H1 (cell line): ENCODE data around the gene WASHC4. TPM values are rescaled to one million over a fixed set of nuclear protein-coding genes. Genes with fewer than 3 reads are reported as not detected.

Experiments used
- CTCF ChIA-PET: fragments of 300-600 bp; sonication (Branson Sonifier 250); formaldehyde crosslinking; loops from one replicate; lab custom pipeline; 2021; ENCODE audit not compliant: partially characterized antibody; lab: Charles Lee
- POLR2A ChIA-PET: fragments of 300-600 bp; sonication (Branson Sonifier 250); formaldehyde crosslinking; loops from one replicate; lab custom pipeline; 2021; ENCODE audit warnings: inconsistent platforms; ENCODE audit not compliant: partially characterized antibody; lab: Charles Lee
- DNase-seq, 2 experiments: peaks; one replicate each; pipeline versions ENCODE4 v3.0.0 to v3.0.0-alpha.2; 2010 to 2022; ENCODE audit warnings: low spot score in 2 of 2, low read depth in 1 of 2, mixed read lengths in 1 of 2
- FAIRE-seq: peaks from 2 replicates; lab custom pipeline; 2011; peaks lifted over from hg19 to GRCh38; lab: Jason Lieb, UNC
- H2AFZ ChIP-seq: 2 replicates; pipeline ENCODE4 v1.8.1; 2012; ENCODE audit warnings: low read length, inconsistent platforms
- H2AK5ac ChIP-seq: 2 replicates; pipeline ENCODE4 v1.6.1; 2013; ENCODE audit warnings: low read depth, low read length
- H2BK120ac ChIP-seq: replicated peaks from 2 replicates; pipeline ENCODE3; 2013; ENCODE audit warnings: low read depth, low read length, inconsistent platforms
- H2BK12ac ChIP-seq: 2 replicates; pipeline ENCODE4 v1.6.1; 2013; ENCODE audit warnings: low read depth, low read length
- H2BK15ac ChIP-seq: 2 replicates; pipeline ENCODE4 v1.6.1; 2013; ENCODE audit warnings: low read length
- H2BK20ac ChIP-seq: 2 replicates; pipeline ENCODE4 v1.6.1; 2013; ENCODE audit warnings: low read length
- H2BK5ac ChIP-seq: 2 replicates; pipeline ENCODE4 v1.6.1; 2013; ENCODE audit warnings: low read depth, low read length
- H3K14ac ChIP-seq: 2 replicates; pipeline ENCODE4 v1.6.1; 2013; ENCODE audit warnings: inconsistent platforms; ENCODE audit not compliant: insufficient read length
- H3K18ac ChIP-seq: 2 replicates; pipeline ENCODE4 v1.6.1; 2013; ENCODE audit warnings: low read length; ENCODE audit errors: extremely low read depth
- H3K23ac ChIP-seq: 2 replicates; pipeline ENCODE4 v1.6.1; 2013; ENCODE audit warnings: inconsistent platforms; ENCODE audit not compliant: insufficient read length
- H3K23me2 ChIP-seq: 2 replicates; pipeline ENCODE4 v1.6.1; 2013; ENCODE audit warnings: low read depth, low read length
- H3K27ac ChIP-seq: 2 replicates; pipeline ENCODE4 v1.6.1; 2011; ENCODE audit warnings: low read depth, low read length, inconsistent platforms
- H3K27me3 ChIP-seq, 4 experiments: replicated peaks in 1 of 4; 1 replicate in 1 of 4; 2 replicates in 3 of 4; pipeline versions ENCODE4 v1.6.1 to v1.8.1; 2011 to 2013; ENCODE audit warnings: low read length in 3 of 4, mild to moderate bottlenecking in 3 of 4, inconsistent platforms in 2 of 4, mixed read lengths in 2 of 4, moderate library complexity in 1 of 4; ENCODE audit not compliant: control insufficient read depth in 3 of 4, insufficient read depth in 3 of 4; ENCODE audit errors: extremely low read depth in 1 of 4
- H3K36me3 ChIP-seq, 4 experiments: 2 replicates each; pipeline versions ENCODE4 v1.6.1 to v1.8.1; 2011 to 2013; ENCODE audit warnings: mild to moderate bottlenecking in 4 of 4, low read length in 3 of 4, moderate library complexity in 2 of 4, control low read depth in 1 of 4, inconsistent platforms in 1 of 4; ENCODE audit not compliant: insufficient read depth in 4 of 4, control insufficient read depth in 2 of 4
- H3K4ac ChIP-seq: replicated peaks from 2 replicates; pipeline ENCODE3; 2013; ENCODE audit warnings: low read length, low read depth, mixed read lengths, inconsistent platforms; ENCODE audit not compliant: insufficient read length
- H3K4me1 ChIP-seq, 4 experiments: replicated peaks in 1 of 4; 1 replicate in 1 of 4; 2 replicates in 3 of 4; pipeline versions ENCODE4 v1.6.1 to v1.8.1; 2011 to 2013; ENCODE audit warnings: low read length in 3 of 4, inconsistent platforms in 2 of 4, mixed read lengths in 1 of 4; ENCODE audit not compliant: insufficient read depth in 4 of 4, control insufficient read depth in 3 of 4
- H3K4me2 ChIP-seq, 2 experiments: 2 replicates each; pipeline versions ENCODE4 v1.6.1 to v1.8.1; 2011 to 2013; ENCODE audit warnings: low read depth in 2 of 2, low read length in 2 of 2, control low read depth in 1 of 2, inconsistent platforms in 1 of 2, mild to moderate bottlenecking in 1 of 2; ENCODE audit not compliant: insufficient read depth in 1 of 2
- H3K4me3 ChIP-seq, 4 experiments: fragments of 200-600, 300-600 bp in 1 of 4; sonication (generic), shearing (Covaris generic), sonication (Bioruptor Twin) in 1 of 4; 2 replicates each; pipeline versions ENCODE4 v1.5.1 to v1.8.1; 2011 to 2016; ENCODE audit warnings: low read length in 4 of 4, low read depth in 3 of 4, control low read depth in 2 of 4, inconsistent platforms in 2 of 4, mild to moderate bottlenecking in 2 of 4, mixed read lengths in 1 of 4, moderate library complexity in 1 of 4; ENCODE audit not compliant: insufficient read depth in 2 of 4; ENCODE audit errors: extremely low read depth in 1 of 4
- H3K56ac ChIP-seq: replicated peaks from 2 replicates; pipeline ENCODE3; 2013; ENCODE audit warnings: low read depth, mild to moderate bottlenecking, mixed read lengths, low read length, inconsistent platforms; ENCODE audit not compliant: insufficient read length
- H3K79me1 ChIP-seq: 2 replicates; pipeline ENCODE4 v1.6.1; 2013; ENCODE audit warnings: low read depth, low read length, control low read depth
- H3K79me2 ChIP-seq, 2 experiments: 2 replicates each; pipeline versions ENCODE4 v1.6.1 to v1.8.1; 2012 to 2013; ENCODE audit warnings: low read length in 2 of 2, mild to moderate bottlenecking in 2 of 2, inconsistent platforms in 1 of 2; ENCODE audit not compliant: insufficient read depth in 2 of 2, control insufficient read depth in 1 of 2
- H3K9ac ChIP-seq, 4 experiments: replicated peaks in 1 of 4; 1 replicate in 1 of 4; 2 replicates in 3 of 4; pipeline versions ENCODE4 v1.6.1 to v1.8.1; 2011 to 2013; ENCODE audit warnings: low read depth in 3 of 4, low read length in 3 of 4, control low read depth in 2 of 4, mild to moderate bottlenecking in 2 of 4, moderate library complexity in 2 of 4, inconsistent platforms in 1 of 4; ENCODE audit errors: extremely low read depth in 1 of 4
- H3K9me3 ChIP-seq, 2 experiments: 2 replicates each; pipeline versions ENCODE4 v1.6.1 to v1.8.1; 2012 to 2013; ENCODE audit warnings: mild to moderate bottlenecking in 2 of 2, moderate library complexity in 2 of 2, control low read depth in 1 of 2, inconsistent platforms in 1 of 2, low read depth in 1 of 2, low read length in 1 of 2, mixed read lengths in 1 of 2; ENCODE audit not compliant: insufficient read depth in 2 of 2
- H4K20me1 ChIP-seq, 2 experiments: replicated peaks in 1 of 2; 2 replicates each; pipeline versions ENCODE3 to v1.8.1; 2011 to 2013; ENCODE audit warnings: inconsistent platforms in 2 of 2, low read length in 2 of 2, mild to moderate bottlenecking in 1 of 2; ENCODE audit not compliant: insufficient read depth in 2 of 2, control insufficient read depth in 1 of 2
- H4K5ac ChIP-seq: 2 replicates; pipeline ENCODE4 v1.6.1; 2013; ENCODE audit warnings: low read length, low read depth, mixed read lengths, inconsistent platforms; ENCODE audit not compliant: insufficient read length
- H4K8ac ChIP-seq: 2 replicates; pipeline ENCODE4 v1.8.0; 2013; ENCODE audit warnings: mild to moderate bottlenecking, moderate library complexity, low read length, inconsistent platforms; ENCODE audit not compliant: insufficient read depth; ENCODE audit errors: extremely low read depth
- H4K91ac ChIP-seq: replicated peaks from 2 replicates; pipeline ENCODE3; 2013; ENCODE audit warnings: low read length, mixed read lengths, inconsistent platforms; ENCODE audit not compliant: insufficient read length
- ATF3 ChIP-seq: IDR thresholded peaks from 2 replicates; pipeline ENCODE4 v1.6.1; 2011; ENCODE audit warnings: low read depth, mild to moderate bottlenecking, low read length; ENCODE audit not compliant: insufficient read depth
- E2F6 ChIP-seq: IDR thresholded peaks from 2 replicates; pipeline ENCODE4 v1.6.1; 2012; ENCODE audit warnings: inconsistent platforms
- WGBS, 2 experiments: shearing (Covaris generic) in 1 of 2; methylation state at CpG; one replicate each; pipeline versions ENCODE4 v1.1.6 to v1.1.7; 2013 to 2015; ENCODE audit warnings: low lambda C conversion rate in 2 of 2, mixed read lengths in 2 of 2, inconsistent platforms in 1 of 2, low coverage in 1 of 2, missing lambda C conversion rate in 1 of 2; ENCODE audit not compliant: insufficient replicate concordance in 2 of 2, insufficient coverage in 1 of 2, insufficient read length in 1 of 2; ENCODE audit errors: extremely low coverage in 1 of 2, missing lambda C conversion rate in 1 of 2; 5-methylcytosine and 5-hydroxymethylcytosine counted together
- polyA plus RNA-seq, 7 experiments: library from polyadenylated mRNA; depleted of rRNA in 3 of 7; stranded (reverse) in 5 of 7; unstranded in 2 of 7; fragments of >200 nt in 5 of 7; fragments of 200-250 nt in 2 of 7; gene quantifications; 1 replicate in 5 of 7; 2 replicates in 1 of 7; 4 replicates in 1 of 7; pipeline versions ENCODE4 v1.2.1 to v1.2.3, GENCODE V29; 2011 to 2013; ENCODE audit warnings: missing spikeins in 2 of 7, mixed read lengths in 2 of 7
- total RNA-seq: library from RNA; stranded (reverse); fragmentation: NEBNext Ultra II Directional; extraction: Animal tissue kit (Norgen Biotek cat#: 25700); gene quantifications from 2 replicates; pipeline ENCODE4 v1.2.1, GENCODE V29; 2021

Gene WASHC4
- total and polyA plus RNA-seq, 2 of the 8 experiments (the other 6 are each of a cell fraction or from before 2014, with no cell fraction given) = 13.0 to 38.5 TPM

GRCh38 chr12:105171691-105172436 lies 64.3 kb downstream of the WASHC4 start:
- POLR2A ChIA-PET = interaction anchor here (0.9 to 1.6 kb wide), 2 partner anchors 60 to 80 kb away, joined by 3 read pairs; no protein-coding TSS in a partner anchor
- Histone ChIP-seq H3K4me2 (no peak overlapping the region), H3K4ac (no peak overlapping the region), H2BK12ac (no peak overlapping the region), H4K8ac (no peak overlapping the region), H2AK5ac (no peak overlapping the region), H3K79me2 (no peaks in the 10 kb centered on the region), H4K5ac (no peak overlapping the region), H4K91ac (no peak overlapping the region), H2BK15ac (no peak overlapping the region), H3K4me1 (no peaks in the 10 kb centered on the region), H3K18ac (no peak overlapping the region), H3K23ac (no peak overlapping the region), H3K23me2 (no peaks in the 10 kb centered on the region), H2BK5ac (no peak overlapping the region), H4K20me1 (no peaks in the 10 kb centered on the region), H3K79me1 (no peaks in the 10 kb centered on the region), H2BK120ac (no peak overlapping the region), H2AFZ (no peak overlapping the region), H3K4me3 (no peak overlapping the region), H2BK20ac (no peak overlapping the region), H3K56ac (no peak overlapping the region), H3K27ac (no peak overlapping the region), H3K14ac (no peak overlapping the region), H3K27me3 (no peaks in the 10 kb centered on the region), H3K36me3 (peaks cover 0 to 47% (median 8%) of the 10 kb centered on the region in 4 experiments; a peak in 6 of 8 replicates), H3K9me3 (no peaks in the 10 kb centered on the region), H3K9ac (no peak overlapping the region)
- TF ChIP-seq E2F6 (no peak), ATF3 (no peak)
- 95% methylated on average over 6 of the region's 6 CpGs; no CpG with 5 or more reads in 1 of the 2 experiments for WGBS, 2 experiments
- DNase-seq (no peak), FAIRE-seq (no peak)
- CTCF ChIA-PET = no interaction called here
